Panc1 (cell line): Measurements from ENCODE around the gene IGFBP3. TPM values are rescaled to one million over a fixed set of nuclear protein-coding genes. Genes with fewer than 3 reads are reported as not detected.
A peak's percentile ranks its signal among the peaks of the same experiment; 100 is the strongest.

ENCODE experiments used
- ATAC-seq: fragments of 200-7000 bp; cut with Tn5 transposase; 2 replicates; pipeline ENCODE4 v1.9.1; 2020; ENCODE audit warnings: mild to moderate bottlenecking, moderate library complexity
- BruUV-seq: library from RNA; stranded (reverse); fragments of 400-500 nt; replicated peaks from 2 replicates; lab custom pipeline; 2021; lab: Mats Ljungman, UMichigan
- CTCF ChIA-PET: fragments of 300-600 bp; sonication (Branson Sonifier 250); formaldehyde crosslinking; loops from one replicate; lab custom pipeline; 2022; ENCODE audit warnings: antibody characterized with exemption; lab: Charles Lee
- POLR2A ChIA-PET: fragments of 300-600 bp; sonication (Branson Sonifier 250); formaldehyde crosslinking; loops from one replicate; lab custom pipeline; 2022; ENCODE audit warnings: antibody characterized with exemption; lab: Charles Lee
- DNase-seq: peaks from one replicate; pipeline ENCODE4 v3.0.0-alpha.2; 2010; ENCODE audit warnings: low read depth, low spot score
- H3K27ac ChIP-seq: 2 replicates; pipeline ENCODE4 v1.5.1; 2011; ENCODE audit warnings: mild to moderate bottlenecking, low read length, inconsistent platforms
- H3K27me3 ChIP-seq: fragments of 200-500 bp; sonication (Bioruptor generic); 2 replicates; pipeline ENCODE4 v1.6.0; 2014; ENCODE audit warnings: low read length, inconsistent platforms; ENCODE audit not compliant: control insufficient read depth, insufficient read depth
- H3K36me3 ChIP-seq: fragments of 200-500 bp; sonication (Bioruptor generic); 2 replicates; pipeline ENCODE4 v1.5.1; 2014; ENCODE audit warnings: inconsistent platforms, mild to moderate bottlenecking, low read length, moderate library complexity; ENCODE audit not compliant: control insufficient read depth, insufficient read depth
- H3K4me1 ChIP-seq: 2 replicates; pipeline ENCODE4 v1.5.1; 2011; ENCODE audit warnings: inconsistent platforms, mild to moderate bottlenecking, low read length, moderate library complexity; ENCODE audit not compliant: control insufficient read depth, insufficient read depth
- H3K4me3 ChIP-seq, 2 experiments: 2 replicates each; pipeline ENCODE4 v1.5.1; 2011 to 2012; ENCODE audit warnings: low read depth in 2 of 2, low read length in 2 of 2, mild to moderate bottlenecking in 2 of 2, inconsistent platforms in 1 of 2, moderate library complexity in 1 of 2
- H3K9me3 ChIP-seq: fragments of 200-500 bp; sonication (Bioruptor generic); 2 replicates; pipeline ENCODE4 v1.5.1; 2014; ENCODE audit warnings: low read depth, mild to moderate bottlenecking, inconsistent platforms, low read length, moderate library complexity; ENCODE audit not compliant: control insufficient read depth, insufficient read depth
- CTCF ChIP-seq: fragments of 450-650 bp; IDR thresholded peaks from 2 replicates; pipeline ENCODE4 v1.5.1; 2017; ENCODE audit warnings: mild to moderate bottlenecking
- POLR2AphosphoS5 ChIP-seq: IDR thresholded peaks from 2 replicates; pipeline ENCODE4 v1.6.1; 2012; ENCODE audit warnings: mild to moderate bottlenecking, low read depth, low read length, moderate library complexity
- REST ChIP-seq, 2 experiments: IDR thresholded peaks; 2 replicates each; pipeline ENCODE4 v1.6.1; 2011 to 2012; ENCODE audit warnings: low read depth in 2 of 2, control low read depth in 1 of 2, low read length in 1 of 2, mild to moderate bottlenecking in 1 of 2, moderate library complexity in 1 of 2; ENCODE audit not compliant: insufficient read depth in 1 of 2
- SIN3A ChIP-seq: IDR thresholded peaks from 2 replicates; pipeline ENCODE4 v1.6.1; 2012; ENCODE audit warnings: low read depth, mild to moderate bottlenecking, low read length, moderate library complexity, borderline replicate concordance; ENCODE audit not compliant: insufficient read depth
- TCF7L2 ChIP-seq: IDR thresholded peaks from 2 replicates; pipeline ENCODE4 v1.6.1; 2011; ENCODE audit warnings: mild to moderate bottlenecking, low read depth, low read length, inconsistent platforms
- in situ Hi-C: cut with HindIII; loops from 2 replicates; pipeline ENCODE4 v1.10.0; 2016; ENCODE audit warnings: low sequenced_read_pairs, low pct_unique_long_range_greater_than_20kb
- intact Hi-C: fragments of 100-400 bp; cut with micrococcal nuclease; formaldehyde crosslinking; loops from one replicate; pipeline ENCODE4 v1.10.0; 2022; ENCODE audit not compliant: unreplicated experiment
- total RNA-seq: library from RNA; stranded (reverse); gene quantifications from one replicate; pipeline ENCODE4 v1.2.1, GENCODE V29; 2021; ENCODE audit not compliant: unreplicated experiment

Gene IGFBP3
- total RNA-seq, 1 experiment from 2014 or later, result 6.0 TPM

GRCh38 chr7:45889367-45890067 lies 31.6 kb downstream of the IGFBP3 start:
- Histone ChIP-seq H3K27me3 (peaks cover 35% of the 10 kb centered on the region), H3K27ac (no peak overlapping the region), H3K4me3 (no peak overlapping the region; a peak in 1 of 4 replicates), H3K4me1 (no peaks in the 10 kb centered on the region; the same call in 1 of the 2 replicates), H3K36me3 (no peaks in the 10 kb centered on the region), H3K9me3 (no peaks in the 10 kb centered on the region)
- TF ChIP-seq SIN3A (no peak), POLR2AphosphoS5 (no peak), REST (IDR thresholded peaks at IDR 0.05; ENCODE audit: insufficient read depth in 1 of 2, low read depth in 2 of 2, low read length in 1 of 2) (no peak), TCF7L2 (no peak), CTCF (no peak)
- intact Hi-C loops (no loop called here), in situ Hi-C loops (no loop called here)
- ATAC-seq, result no peak
- ChIA-PET POLR2A (no interaction called here), CTCF (interaction anchor here (0.6 to 0.9 kb wide), 2 partner anchors 18 to 34 kb away, joined by 3 to 4 read pairs; no protein-coding TSS in a partner anchor)
- BruUV-seq, result no TSS peak
- DNase-seq, result no peak

GRCh38 chr7:45888993-45889366 lies 32.1 kb downstream of the IGFBP3 start:
- intact Hi-C loops, result no loop called here
- ATAC-seq, result peak; percentile 40; the same call in 1 of the 2 replicates
- in situ Hi-C loops, result no loop called here
- H3K9me3 ChIP-seq, result no peaks in the 10 kb centered on the region
- no peak for DNase-seq
- H3K36me3 ChIP-seq, result no peaks in the 10 kb centered on the region
- H3K27me3 ChIP-seq, result peaks cover 35% of the 10 kb centered on the region
- no peak overlapping the region for H3K27ac ChIP-seq
- CTCF ChIA-PET, result interaction anchor here (0.6 to 0.9 kb wide), 2 partner anchors 18 to 34 kb away, joined by 3 to 4 read pairs; no protein-coding TSS in a partner anchor
- BruUV-seq, result no TSS peak
- POLR2A ChIA-PET, result no interaction called here
- H3K4me1 ChIP-seq, result no peaks in the 10 kb centered on the region; the same call in 1 of the 2 replicates
- TF ChIP-seq TCF7L2, result no peak
- no peak for TF ChIP-seq SIN3A
- TF ChIP-seq POLR2AphosphoS5, result no peak
- no peak for TF ChIP-seq REST (IDR thresholded peaks at IDR 0.05; ENCODE audit: insufficient read depth in 1 of 2, low read depth in 2 of 2, low read length in 1 of 2)
- no peak for TF ChIP-seq CTCF
- H3K4me3 ChIP-seq, result peak overlapping the region; percentile 35 to 48
